ENCODE results near the gene MEIS1.

DNA sequence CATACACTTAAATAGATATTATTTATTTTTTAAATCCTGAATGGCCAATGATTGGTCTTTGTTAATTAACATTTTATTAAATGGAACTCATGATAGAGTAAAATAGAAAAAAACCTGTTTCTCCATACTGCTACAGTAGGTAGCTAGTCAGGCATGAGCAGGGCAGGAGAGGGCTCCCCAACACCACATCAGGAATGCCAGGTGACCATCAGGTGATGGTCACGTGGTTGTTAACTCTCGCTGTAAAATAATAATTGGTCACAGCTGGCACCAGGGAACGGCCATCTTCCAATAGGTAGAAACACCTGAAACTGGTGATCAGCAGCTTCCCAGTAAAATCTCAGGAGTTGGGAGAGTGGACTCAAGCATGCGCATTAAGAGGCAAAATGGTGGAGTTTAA is 172.2 kb downstream of the MEIS1 start:
- TF ChIP-seq, protein P1, sequence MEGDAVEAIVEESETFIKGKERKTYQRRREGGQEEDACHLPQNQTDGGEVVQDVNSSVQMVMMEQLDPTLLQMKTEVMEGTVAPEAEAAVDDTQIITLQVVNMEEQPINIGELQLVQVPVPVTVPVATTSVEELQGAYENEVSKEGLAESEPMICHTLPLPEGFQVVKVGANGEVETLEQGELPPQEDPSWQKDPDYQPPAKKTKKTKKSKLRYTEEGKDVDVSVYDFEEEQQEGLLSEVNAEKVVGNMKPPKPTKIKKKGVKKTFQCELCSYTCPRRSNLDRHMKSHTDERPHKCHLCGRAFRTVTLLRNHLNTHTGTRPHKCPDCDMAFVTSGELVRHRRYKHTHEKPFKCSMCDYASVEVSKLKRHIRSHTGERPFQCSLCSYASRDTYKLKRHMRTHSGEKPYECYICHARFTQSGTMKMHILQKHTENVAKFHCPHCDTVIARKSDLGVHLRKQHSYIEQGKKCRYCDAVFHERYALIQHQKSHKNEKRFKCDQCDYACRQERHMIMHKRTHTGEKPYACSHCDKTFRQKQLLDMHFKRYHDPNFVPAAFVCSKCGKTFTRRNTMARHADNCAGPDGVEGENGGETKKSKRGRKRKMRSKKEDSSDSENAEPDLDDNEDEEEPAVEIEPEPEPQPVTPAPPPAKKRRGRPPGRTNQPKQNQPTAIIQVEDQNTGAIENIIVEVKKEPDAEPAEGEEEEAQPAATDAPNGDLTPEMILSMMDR (optimal IDR thresholded peaks at IDR 0.05 in 1 of 3, IDR thresholded peaks at IDR 0.05 in 1 of 3, conservative IDR thresholded peaks at IDR 0.05 in 1 of 3; ENCODE audit: extremely low read depth in 1 of 3, insufficient read depth in 2 of 3, low read length in 3 of 3), result peak in 1 of 3 experiments; percentile 31
- TF ChIP-seq EZH2 (IDR thresholded peaks at IDR 0.05; ENCODE audit: low read length), result no peak

All from keratinocyte (primary cell).